Osteoblast (primary cell): ENCODE results near the gene CASQ2. TPM values are rescaled to one million over a fixed set of nuclear protein-coding genes. Genes with fewer than 3 reads are reported as not detected.

Experiments used
- DNase-seq: peaks from one replicate; pipeline ENCODE4 v3.0.0; 2011; ENCODE audit warnings: low spot score, mixed read lengths; ENCODE audit not compliant: insufficient read length; ENCODE audit errors: missing footprints
- H2AFZ ChIP-seq: 2 replicates; pipeline ENCODE4 v1.6.0; 2011; ENCODE audit warnings: mild to moderate bottlenecking, low read length
- H3K27ac ChIP-seq: 2 replicates; pipeline ENCODE4 v1.5.1; 2011; ENCODE audit warnings: mild to moderate bottlenecking, low read depth, low read length, moderate library complexity
- H3K27me3 ChIP-seq: 2 replicates; pipeline ENCODE4 v1.6.0; 2012; ENCODE audit warnings: mild to moderate bottlenecking, control low read depth, inconsistent platforms, low read length, moderate library complexity; ENCODE audit not compliant: insufficient read depth
- H3K36me3 ChIP-seq: 2 replicates; pipeline ENCODE4 v1.5.1; 2011; ENCODE audit warnings: mild to moderate bottlenecking, low read length, control low read depth, moderate library complexity; ENCODE audit not compliant: insufficient read depth
- H3K4me1 ChIP-seq: 2 replicates; pipeline ENCODE4 v1.5.1; 2011; ENCODE audit warnings: mild to moderate bottlenecking, low read length, control low read depth, moderate library complexity; ENCODE audit not compliant: insufficient read depth
- H3K4me2 ChIP-seq: 2 replicates; pipeline ENCODE4 v1.6.0; 2011; ENCODE audit warnings: mild to moderate bottlenecking, low read length; ENCODE audit not compliant: insufficient read depth
- H3K4me3 ChIP-seq: fragments of 200-600 bp; sonication (generic); 3 replicates; pipeline ENCODE4 v1.5.1; 2012; ENCODE audit warnings: mild to moderate bottlenecking, low read length, inconsistent platforms; ENCODE audit not compliant: insufficient read depth
- H3K79me2 ChIP-seq: 2 replicates; pipeline ENCODE4 v1.6.0; 2012; ENCODE audit warnings: mild to moderate bottlenecking, low read length, control low read depth, inconsistent platforms; ENCODE audit not compliant: insufficient read depth
- H3K9me3 ChIP-seq: 2 replicates; pipeline ENCODE4 v1.5.1; 2011; ENCODE audit warnings: low read depth, low read length, control low read depth
- H4K20me1 ChIP-seq: 2 replicates; pipeline ENCODE4 v1.6.0; 2012; ENCODE audit warnings: mild to moderate bottlenecking, low read length, control low read depth; ENCODE audit not compliant: insufficient read depth
- CTCF ChIP-seq: IDR thresholded peaks from 2 replicates; pipeline ENCODE4 v1.5.1; 2011; ENCODE audit warnings: mild to moderate bottlenecking, low read depth, low read length, moderate library complexity; ENCODE audit errors: extremely low read depth
- total RNA-seq: library from RNA; depleted of rRNA; stranded (reverse); fragments of >200 nt; gene quantifications from 2 replicates; pipeline ENCODE4 v1.2.3, GENCODE V29; 2012

Gene CASQ2
- total RNA-seq, 1 donor, result not detected

DNA sequence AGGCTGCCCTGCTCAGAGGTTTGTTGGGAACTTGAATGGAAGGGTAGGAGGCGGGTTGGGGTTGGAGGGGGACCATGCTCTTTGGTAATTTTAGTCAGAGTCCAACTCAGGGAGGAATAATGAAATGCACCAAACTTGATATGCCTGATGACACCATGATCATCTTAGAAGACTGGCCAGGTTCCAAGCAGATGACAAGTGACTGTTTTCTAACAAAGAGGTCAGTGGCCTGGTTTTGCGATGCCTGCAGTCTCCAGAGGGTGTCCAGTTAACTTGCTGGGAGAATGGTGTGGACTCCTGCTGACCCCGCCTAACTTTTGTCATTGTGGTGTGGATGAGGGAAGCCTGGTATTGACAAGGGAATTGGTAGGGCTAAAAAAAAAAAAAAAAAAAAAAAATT, 114.4 kb downstream of the CASQ2 start:
- no peaks in the 10 kb centered on the region for H3K27me3 ChIP-seq
- peaks cover 14% of the 10 kb centered on the region for H4K20me1 ChIP-seq
- H3K36me3 ChIP-seq, result peaks cover 11% of the 10 kb centered on the region
- no peak overlapping the region for H2AFZ ChIP-seq
- peak; percentile 8 for DNase-seq
- no peak for TF ChIP-seq CTCF
- peaks cover 59% of the 10 kb centered on the region for H3K79me2 ChIP-seq
- no peak overlapping the region for H3K4me2 ChIP-seq
- H3K4me3 ChIP-seq, result no peak overlapping the region
- no peaks in the 10 kb centered on the region for H3K9me3 ChIP-seq
- peaks cover 4% of the 10 kb centered on the region for H3K4me1 ChIP-seq
- no peak overlapping the region for H3K27ac ChIP-seq

DNA sequence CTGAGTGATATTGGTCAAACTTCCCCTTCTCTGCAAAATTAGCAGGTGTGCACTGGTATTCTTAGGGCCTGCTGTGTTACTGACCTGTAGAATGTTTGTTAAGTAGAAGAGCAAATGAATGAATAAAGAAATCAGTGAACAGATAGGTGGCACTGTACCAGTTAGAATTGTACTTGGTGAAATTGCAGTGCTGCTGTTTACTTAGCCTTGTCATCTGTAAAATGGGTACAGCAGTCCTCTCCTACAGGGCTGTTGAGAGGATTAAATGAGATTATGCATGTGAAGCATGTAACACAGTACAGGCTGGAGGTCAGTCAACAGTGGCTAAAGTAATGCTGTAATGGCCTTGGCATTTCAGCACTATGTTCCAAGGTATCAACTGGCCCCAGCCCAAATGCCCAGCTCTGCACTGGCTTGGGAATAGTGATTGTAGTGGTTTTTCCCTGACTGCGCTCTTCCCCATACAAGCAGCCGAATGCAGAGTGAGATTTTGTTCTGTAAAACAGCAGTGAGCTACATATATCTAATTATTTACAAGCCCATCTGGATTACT, 116.2 kb downstream of the CASQ2 start:
- peaks cover 62% of the 10 kb centered on the region for H3K79me2 ChIP-seq
- peaks cover 9% of the 10 kb centered on the region for H3K36me3 ChIP-seq
- DNase-seq, result no peak

DNA sequence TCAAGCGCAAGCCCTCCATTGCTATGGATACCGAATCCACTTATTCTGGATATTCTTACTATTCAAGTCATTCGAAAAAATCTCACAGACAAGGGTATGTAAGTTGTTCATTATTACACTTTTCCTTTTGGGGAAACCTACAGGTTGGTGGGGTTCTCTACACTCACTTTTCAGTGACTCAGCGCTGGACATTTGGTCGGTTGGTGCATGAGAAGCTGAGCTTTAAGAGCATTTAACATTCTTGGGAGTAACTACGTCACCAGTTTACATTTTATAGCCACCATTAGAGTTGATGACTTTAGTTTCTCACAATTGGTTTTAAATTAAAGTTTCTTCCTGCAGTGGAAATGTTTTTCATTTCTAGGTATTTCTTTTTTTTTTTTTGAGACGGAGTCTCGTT, 117.1 kb downstream of the CASQ2 start:
- Histone ChIP-seq H3K79me2 (peaks cover 62% of the 10 kb centered on the region), H2AFZ (no peak overlapping the region)
- no peak for TF ChIP-seq CTCF

More for the DNA sequence above, 116.2 kb downstream of the CASQ2 start:
- Histone ChIP-seq H3K27me3 (no peaks in the 10 kb centered on the region), H3K27ac (no peak overlapping the region), H3K4me1 (peaks cover 4% of the 10 kb centered on the region), H2AFZ (no peak overlapping the region), H3K4me2 (no peak overlapping the region), H4K20me1 (peaks cover 12% of the 10 kb centered on the region), H3K4me3 (no peak overlapping the region), H3K9me3 (no peaks in the 10 kb centered on the region)
- no peak for TF ChIP-seq CTCF

DNA sequence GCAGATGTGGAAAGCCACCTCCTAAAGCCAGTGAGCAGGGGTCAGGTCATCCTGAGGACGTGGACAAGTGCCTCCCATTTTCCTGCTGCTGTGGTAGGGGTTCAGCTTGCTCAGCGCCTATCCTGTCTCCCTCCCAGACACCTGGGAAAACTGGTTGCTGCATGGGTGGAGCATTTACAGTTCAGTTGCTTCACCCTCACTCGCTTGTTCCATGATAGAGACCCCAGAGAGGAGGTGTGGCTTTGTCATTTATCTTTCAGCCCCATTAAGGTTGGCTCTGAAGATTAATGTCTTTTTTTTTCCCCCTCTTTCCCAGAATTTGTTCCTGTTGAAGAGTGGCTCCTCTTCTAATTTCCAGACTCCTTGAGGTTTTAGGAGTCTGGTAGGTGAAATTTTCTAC, 117.6 kb downstream of the CASQ2 start:
- no peak overlapping the region for H3K4me2 ChIP-seq
- H2AFZ ChIP-seq, result no peak overlapping the region
- no peak overlapping the region for H3K27ac ChIP-seq
- H3K9me3 ChIP-seq, result no peaks in the 10 kb centered on the region
- no peak overlapping the region for H3K4me3 ChIP-seq
- H3K36me3 ChIP-seq, result peaks cover 9% of the 10 kb centered on the region
- peaks cover 12% of the 10 kb centered on the region for H4K20me1 ChIP-seq
- peaks cover 12% of the 10 kb centered on the region for H3K4me1 ChIP-seq
- no peak for TF ChIP-seq CTCF
- no peak for DNase-seq
- H3K27me3 ChIP-seq, result no peaks in the 10 kb centered on the region
- H3K79me2 ChIP-seq, result peaks cover 61% of the 10 kb centered on the region

More for the DNA sequence above, 117.1 kb downstream of the CASQ2 start:
- peaks cover 9% of the 10 kb centered on the region for H3K36me3 ChIP-seq
- no peak overlapping the region for H3K27ac ChIP-seq
- no peak overlapping the region for H3K4me3 ChIP-seq
- H4K20me1 ChIP-seq, result peaks cover 12% of the 10 kb centered on the region
- H3K27me3 ChIP-seq, result no peaks in the 10 kb centered on the region
- peaks cover 12% of the 10 kb centered on the region for H3K4me1 ChIP-seq
- no peaks in the 10 kb centered on the region for H3K9me3 ChIP-seq
- no peak overlapping the region for H3K4me2 ChIP-seq
- no peak for DNase-seq

Other genes starting within 250 kb of the CASQ2 start
- gene VANGL1, start 126.7 kb downstream of the CASQ2 start, total RNA-seq, result 11.2 and 13.3 TPM in 2 replicates
- not detected in 2 replicates for gene NHLH2, start 72.4 kb upstream of the CASQ2 start, total RNA-seq
- 14.5 and 16.2 TPM in 2 replicates for gene SLC22A15, start 207.8 kb upstream of the CASQ2 start, total RNA-seq